Naive thymus-derived CD4-positive, alpha-beta T cell (primary cell): ENCODE results near the gene CCM2. TPM values are rescaled to one million over a fixed set of nuclear protein-coding genes. Genes with fewer than 3 reads are reported as not detected.
A peak's percentile ranks its signal among the peaks of the same experiment; 100 is the strongest.

Experiments used
- ATAC-seq: fragments of 150-1000 bp; cut with Tn5 transposase; 2 replicates; pipeline ENCODE4 v1.10.0; 2021; ENCODE audit warnings: mild to moderate bottlenecking, moderate library complexity
- CTCF ChIA-PET: fragments of 350-600 bp; sonication (Branson Sonifier 250); formaldehyde crosslinking; loops from one replicate; lab custom pipeline; 2021; ENCODE audit warnings: antibody characterized with exemption; lab: Charles Lee
- POLR2A ChIA-PET: fragments of 350-600 bp; sonication (Branson Sonifier 250); formaldehyde crosslinking; loops from one replicate; lab custom pipeline; 2021; ENCODE audit warnings: antibody characterized with exemption, inconsistent platforms; lab: Charles Lee
- DNase-seq, 9 donors: peaks; one replicate each; pipeline versions ENCODE4 v3.0.0 to v3.0.0-alpha.2; 2020 to 2022; ENCODE audit warnings: mixed read lengths in 1 of 9
- H3K27ac ChIP-seq: one replicate; pipeline ENCODE4 v1.7.0; 2013; ENCODE audit warnings: mild to moderate bottlenecking, low read depth, low read length, moderate library complexity
- H3K27me3 ChIP-seq, 2 donors: one replicate each; pipeline ENCODE4 v1.7.0; 2013; ENCODE audit warnings: low read length in 2 of 2, mild to moderate bottlenecking in 2 of 2, moderate library complexity in 2 of 2; ENCODE audit not compliant: control insufficient read depth in 2 of 2, insufficient read depth in 2 of 2
- H3K36me3 ChIP-seq, 3 experiments: 1 replicate in 2 of 3; 2 replicates in 1 of 3; pipeline ENCODE4 v1.7.0; 2013; ENCODE audit warnings: low read length in 3 of 3, mild to moderate bottlenecking in 3 of 3, moderate library complexity in 1 of 3; ENCODE audit not compliant: insufficient read depth in 3 of 3, control insufficient read depth in 2 of 3
- H3K4me1 ChIP-seq, 2 donors: one replicate each; pipeline ENCODE4 v1.7.0; 2013; ENCODE audit warnings: low read length in 2 of 2, mild to moderate bottlenecking in 2 of 2, moderate library complexity in 1 of 2; ENCODE audit not compliant: control insufficient read depth in 2 of 2, insufficient read depth in 2 of 2
- H3K4me3 ChIP-seq: 2 replicates; pipeline ENCODE4 v1.7.0; 2013; ENCODE audit warnings: mild to moderate bottlenecking, low read length
- H3K9me3 ChIP-seq, 3 experiments: 1 replicate in 2 of 3; 2 replicates in 1 of 3; pipeline ENCODE4 v1.7.0; 2013; ENCODE audit warnings: low read length in 3 of 3; ENCODE audit not compliant: control insufficient read depth in 2 of 3
- H3K27ac Mint-ChIP-seq, 9 donors: one replicate each; pipeline ENCODE4 v1.8.0; 2020 to 2022; ENCODE audit warnings: mixed read lengths in 9 of 9, mild to moderate bottlenecking in 8 of 9, moderate library complexity in 5 of 9, inconsistent platforms in 2 of 9
- H3K27me3 Mint-ChIP-seq, 5 donors: one replicate each; pipeline ENCODE4 v1.8.0; 2021 to 2022; ENCODE audit warnings: mixed read lengths in 5 of 5, mild to moderate bottlenecking in 1 of 5
- H3K36me3 Mint-ChIP-seq, 5 donors: one replicate each; pipeline ENCODE4 v1.8.0; 2020 to 2022; ENCODE audit warnings: mixed read lengths in 5 of 5, mild to moderate bottlenecking in 3 of 5, inconsistent platforms in 1 of 5
- H3K4me1 Mint-ChIP-seq, 7 donors: one replicate each; pipeline ENCODE4 v1.8.0; 2020 to 2022; ENCODE audit warnings: mixed read lengths in 7 of 7, mild to moderate bottlenecking in 3 of 7, inconsistent platforms in 1 of 7
- H3K4me3 Mint-ChIP-seq, 10 donors: one replicate each; pipeline ENCODE4 v1.8.0; 2020 to 2022; ENCODE audit warnings: mild to moderate bottlenecking in 10 of 10, mixed read lengths in 10 of 10, moderate library complexity in 6 of 10, inconsistent platforms in 2 of 10
- H3K9me3 Mint-ChIP-seq, 11 donors: one replicate each; pipeline ENCODE4 v1.8.0; 2020 to 2022; ENCODE audit warnings: mixed read lengths in 11 of 11, mild to moderate bottlenecking in 4 of 11, inconsistent platforms in 1 of 11, moderate library complexity in 1 of 11
- intact Hi-C, 2 donors: fragments of 100-400 bp; cut with micrococcal nuclease; formaldehyde crosslinking; loops; one replicate each; pipeline ENCODE4 v1.15.1; 2023
- polyA plus RNA-seq, 2 donors: library from polyadenylated mRNA; unstranded; fragments of 300-500 nt; fragmentation: Illumina TruSeq; gene quantifications; one replicate each; pipeline ENCODE4 v1.2.3, GENCODE V29; 2021
- total RNA-seq, 6 experiments: library from RNA in 5 of 6; stranded (reverse) in 5 of 6; gene quantifications; 1 replicate in 5 of 6; 2 replicates in 1 of 6; pipeline ENCODE4 v1.2.3 and lab custom pipeline; 2021 to 2026

The CCM2 gene
- total and polyA plus RNA-seq, 7 experiments from 2014 or later: 75.9 to 200 (median 119) TPM

DNA sequence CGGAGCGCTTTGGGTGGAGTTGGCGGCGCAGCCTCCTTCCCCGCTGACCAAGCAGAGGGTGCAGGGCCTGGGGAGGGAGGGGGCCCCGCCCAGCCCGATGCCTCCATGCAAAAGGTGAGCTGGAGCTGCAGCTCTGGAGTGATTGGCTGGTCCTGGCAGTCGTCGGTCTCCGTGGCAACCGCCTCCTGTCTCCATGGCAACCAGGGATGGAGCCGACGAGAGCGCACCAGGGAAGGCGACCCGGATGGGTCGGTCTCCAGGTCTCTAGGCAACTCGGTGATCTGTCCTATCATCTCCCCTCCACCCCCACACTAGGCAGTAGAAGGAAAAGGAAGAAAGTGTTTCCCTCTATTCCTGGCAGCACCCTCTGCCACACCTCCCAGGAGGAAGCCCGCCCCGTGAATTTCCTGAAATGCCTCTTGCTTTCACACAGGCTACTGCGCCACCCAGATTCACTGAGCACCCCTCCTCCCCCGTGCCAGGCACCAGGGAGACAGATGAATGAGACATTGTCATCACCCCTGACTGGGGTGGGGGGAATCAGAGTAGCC is 89.4 kb downstream of the CCM2 start:
- Histone ChIP-seq H3K36me3 (no peaks in the 10 kb centered on the region), H3K4me1 (peaks cover 0 to 11% of the 10 kb centered on the region in 2 donors), H3K27me3 (no peaks in the 10 kb centered on the region), H3K9me3 (no peaks in the 10 kb centered on the region), H3K4me3 (peak overlapping the region; percentile 51), H3K27ac (no peak overlapping the region)
- Mint-ChIP-seq H3K27ac (peak overlapping the region in 4 of 9 donors; percentile 44 to 60 (median 50)), H3K36me3 (peaks cover 0 to 7% (median 1%) of the 10 kb centered on the region in 5 donors), H3K4me1 (peaks cover 0 to 9% (median 8%) of the 10 kb centered on the region in 7 donors), H3K9me3 (peaks cover 0 to 16% (median 5%) of the 10 kb centered on the region in 11 donors), H3K4me3 (peak overlapping the region; percentile 51 to 79 (median 70)), H3K27me3 (peaks cover 7 to 41% (median 8%) of the 10 kb centered on the region in 5 donors)
- POLR2A ChIA-PET: interaction anchor here (0.6 to 0.7 kb wide), 2 partner anchors 88 to 674 kb away, joined by 3 read pairs; no protein-coding TSS in a partner anchor
- ATAC-seq: peak; percentile 60
- DNase-seq: peak; percentile 34 to 67 (median 54)
- CTCF ChIA-PET: no interaction called here
- intact Hi-C loops: loop anchor here in 1 of 2 donors (1.0 kb wide), 1 partner anchor 204 kb away; the partner anchor contains the start of gene PURB

- Histone ChIP-seq H3K4me1 (peaks cover 0 to 11% of the 10 kb centered on the region in 2 donors), H3K27me3 (no peaks in the 10 kb centered on the region), H3K36me3 (no peaks in the 10 kb centered on the region), H3K27ac (no peak overlapping the region), H3K9me3 (no peaks in the 10 kb centered on the region), H3K4me3 (no peak overlapping the region)
- Mint-ChIP-seq H3K4me3 (no peak overlapping the region), H3K27ac (peak overlapping the region in 1 of 9 donors; percentile 73), H3K36me3 (peaks cover 0 to 10% (median 4%) of the 10 kb centered on the region in 5 donors), H3K9me3 (peaks cover 0 to 21% (median 5%) of the 10 kb centered on the region in 11 donors), H3K4me1 (peaks cover 4 to 11% (median 8%) of the 10 kb centered on the region in 7 donors), H3K27me3 (peaks cover 7 to 39% (median 8%) of the 10 kb centered on the region in 5 donors)
- no peak for ATAC-seq
- ChIA-PET CTCF (interaction anchor here (0.7 kb wide), 1 partner anchor 44 kb away, joined by 3 read pairs; no protein-coding TSS in a partner anchor), POLR2A (no interaction called here)
- intact Hi-C loops: no loop called here
- DNase-seq: no peak
Measured at GRCh38 chr7:45092100-45092930, 92.3 kb downstream of the CCM2 start.

- intact Hi-C loops: no loop called here
- Histone ChIP-seq H3K4me3 (no peak overlapping the region), H3K27me3 (no peaks in the 10 kb centered on the region), H3K9me3 (no peaks in the 10 kb centered on the region), H3K36me3 (no peaks in the 10 kb centered on the region), H3K4me1 (peaks cover 0 to 11% of the 10 kb centered on the region in 2 donors), H3K27ac (no peak overlapping the region)
- ChIA-PET CTCF (interaction anchor here (0.7 kb wide), 1 partner anchor 43 kb away, joined by 3 read pairs; no protein-coding TSS in a partner anchor), POLR2A (no interaction called here)
- Mint-ChIP-seq H3K36me3 (peaks cover 0 to 10% (median 4%) of the 10 kb centered on the region in 5 donors), H3K27ac (no peak overlapping the region), H3K27me3 (peaks cover 7 to 38% (median 8%) of the 10 kb centered on the region in 5 donors), H3K9me3 (peaks cover 0 to 21% (median 5%) of the 10 kb centered on the region in 11 donors), H3K4me1 (peaks cover 4 to 11% (median 8%) of the 10 kb centered on the region in 7 donors), H3K4me3 (no peak overlapping the region)
- no peak for ATAC-seq
- DNase-seq: no peak
Measured at GRCh38 chr7:45092931-45093235, 92.9 kb downstream of the CCM2 start.

- Mint-ChIP-seq H3K4me3 (no peak overlapping the region), H3K36me3 (peaks cover 0 to 17% (median 8%) of the 10 kb centered on the region in 5 donors), H3K27ac (no peak overlapping the region), H3K4me1 (peaks cover 0 to 9% (median 5%) of the 10 kb centered on the region in 7 donors), H3K9me3 (peaks cover 0 to 7% (median 2%) of the 10 kb centered on the region in 11 donors), H3K27me3 (no peaks in the 10 kb centered on the region)
- H3K27me3 ChIP-seq: no peaks in the 10 kb centered on the region
- ATAC-seq (no peak), DNase-seq (no peak)
- no peaks in the 10 kb centered on the region for H3K4me1 ChIP-seq
- H3K4me3 ChIP-seq: no peak overlapping the region
- no peaks in the 10 kb centered on the region for H3K9me3 ChIP-seq
- ChIA-PET POLR2A (interaction anchor here (1.2 kb wide), 1 partner anchor 37 kb away, joined by 3 read pairs; no protein-coding TSS in a partner anchor), CTCF (no interaction called here)
- intact Hi-C loops: no loop called here
- no peak overlapping the region for H3K27ac ChIP-seq
- H3K36me3 ChIP-seq: peaks cover 25 to 55% (median 36%) of the 10 kb centered on the region in 3 experiments
Measured at GRCh38 chr7:45098983-45099839, 99.2 kb downstream of the CCM2 start.

DNA sequence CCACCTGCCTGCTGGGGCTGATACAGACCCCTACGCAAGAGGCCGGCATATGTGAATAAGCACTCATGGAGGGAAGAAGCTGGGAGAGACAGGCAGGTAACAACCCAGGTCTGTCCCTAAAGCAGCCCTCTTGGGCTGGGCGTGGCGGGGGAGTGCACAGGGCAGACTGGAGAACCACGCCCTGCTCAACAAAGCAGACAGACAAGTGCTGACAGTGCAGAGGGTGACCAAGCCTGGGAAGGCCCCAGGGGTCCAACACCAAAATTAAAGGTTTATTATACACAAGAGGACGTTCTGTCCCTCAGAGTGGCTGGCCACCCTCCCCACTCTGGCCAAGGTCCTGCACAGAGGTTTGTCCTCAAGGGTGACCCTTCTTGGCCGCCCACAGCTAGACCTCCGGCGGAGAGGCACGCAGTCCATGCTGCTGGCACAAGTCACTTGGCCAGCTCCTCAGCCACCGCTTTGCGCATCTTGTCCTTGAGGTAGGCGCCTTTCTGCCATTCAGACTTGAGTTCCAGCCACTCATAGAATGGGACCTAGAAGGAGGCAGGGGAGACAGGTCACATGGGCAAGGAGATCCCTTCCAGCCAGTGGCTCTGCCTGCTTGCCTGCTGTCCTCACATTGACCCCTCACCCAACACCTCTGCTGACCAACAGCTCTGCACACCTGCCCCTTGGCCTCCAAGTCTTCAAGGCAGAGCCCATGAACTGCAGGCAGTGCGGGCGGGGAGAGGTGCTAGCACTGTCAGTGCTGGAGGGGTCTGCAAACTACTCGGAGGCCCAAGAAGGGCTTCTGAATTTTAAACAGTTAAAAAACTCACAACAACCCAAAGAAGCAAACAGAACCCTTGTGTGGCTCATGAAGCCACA is 100.1 kb downstream of the CCM2 start:
- intact Hi-C loops: no loop called here
- no peaks in the 10 kb centered on the region for H3K27me3 Mint-ChIP-seq
- Histone ChIP-seq H3K4me3 (no peak overlapping the region), H3K36me3 (peaks cover 34 to 64% (median 45%) of the 10 kb centered on the region in 3 experiments), H3K27ac (no peak overlapping the region), H3K9me3 (no peaks in the 10 kb centered on the region), H3K27me3 (no peaks in the 10 kb centered on the region), H3K4me1 (no peaks in the 10 kb centered on the region)
- DNase-seq (no peak), ATAC-seq (no peak)
- peaks cover 0 to 17% (median 6%) of the 10 kb centered on the region in 5 donors for H3K36me3 Mint-ChIP-seq
- CTCF ChIA-PET: no interaction called here
- no peak overlapping the region for H3K4me3 Mint-ChIP-seq
- POLR2A ChIA-PET: interaction anchor here (1.2 kb wide), 1 partner anchor 36 kb away, joined by 3 read pairs; no protein-coding TSS in a partner anchor
- H3K4me1 Mint-ChIP-seq: peaks cover 0 to 9% (median 5%) of the 10 kb centered on the region in 7 donors
- no peak overlapping the region for H3K27ac Mint-ChIP-seq
- peaks cover 0 to 3% (median 0%) of the 10 kb centered on the region in 11 donors for H3K9me3 Mint-ChIP-seq
